OCI-LY1 (cell line): ENCODE data around the gene TPO.

ENCODE experiments used
- H2AFZ ChIP-seq: fragments of 200-600 bp; sonication (generic), shearing (Covaris generic); 2 replicates; pipeline ENCODE4 v1.6.0; 2014; ENCODE audit warnings: antibody characterized with exemption, mild to moderate bottlenecking, low read length
- H3F3A ChIP-seq: fragments of 200-600 bp; sonication (generic), shearing (Covaris generic); 2 replicates; pipeline ENCODE4 v1.6.0; 2014; ENCODE audit warnings: mild to moderate bottlenecking, antibody characterized with exemption, low read length, moderate library complexity; ENCODE audit not compliant: insufficient read depth
- H3K27ac ChIP-seq: fragments of 200-600 bp; sonication (generic); 2 replicates; pipeline ENCODE4 v1.5.1; 2014; ENCODE audit warnings: low read length, mixed run types, mild to moderate bottlenecking, low read depth; ENCODE audit not compliant: poor library complexity, severe bottlenecking
- H3K27me3 ChIP-seq: fragments of 200-600 bp; sonication (generic); 2 replicates; pipeline ENCODE4 v1.6.0; 2014; ENCODE audit warnings: antibody characterized with exemption, mild to moderate bottlenecking, low read length, moderate library complexity; ENCODE audit not compliant: insufficient read depth
- H3K36me3 ChIP-seq: fragments of 200-600 bp; sonication (generic); 2 replicates; pipeline ENCODE4 v1.6.1; 2014; ENCODE audit warnings: mild to moderate bottlenecking, antibody characterized with exemption, low read length, moderate library complexity, mixed read lengths; ENCODE audit not compliant: insufficient read depth
- H3K4me1 ChIP-seq: fragments of 200-600 bp; sonication (generic); 2 replicates; pipeline ENCODE4 v1.5.1; 2014; ENCODE audit warnings: mild to moderate bottlenecking, low read length, moderate library complexity; ENCODE audit not compliant: insufficient read depth, severe bottlenecking
- H3K4me2 ChIP-seq: fragments of 200-600 bp; sonication (generic), shearing (Covaris generic); 2 replicates; pipeline ENCODE4 v1.6.1; 2014; ENCODE audit warnings: low read length
- H3K4me3 ChIP-seq: fragments of 200-600 bp; sonication (generic); 2 replicates; pipeline ENCODE4 v1.5.1; 2014; ENCODE audit warnings: low read length, low read depth, mild to moderate bottlenecking, mixed read lengths; ENCODE audit not compliant: poor library complexity, severe bottlenecking
- H3K79me2 ChIP-seq: fragments of 200-600 bp; shearing (Covaris generic); 2 replicates; pipeline ENCODE4 v1.6.1; 2016; ENCODE audit warnings: mixed run types, low read length, mixed read lengths; ENCODE audit not compliant: insufficient read depth
- H3K9ac ChIP-seq: fragments of 200-600 bp; sonication (generic), shearing (Covaris generic); 2 replicates; pipeline ENCODE4 v1.6.1; 2014; ENCODE audit warnings: mild to moderate bottlenecking, low read length, mixed read lengths
- H3K9me2 ChIP-seq: fragments of 200-600 bp; sonication (generic), shearing (Covaris generic); 2 replicates; pipeline ENCODE4 v1.6.1; 2014; ENCODE audit warnings: low read depth, mild to moderate bottlenecking, low read length, mixed read lengths
- H3K9me3 ChIP-seq: fragments of 200-600 bp; shearing (Covaris generic); 2 replicates; pipeline ENCODE4 v1.6.1; 2014; ENCODE audit warnings: low read length, mixed read lengths
- H4K20me1 ChIP-seq: fragments of 200-600 bp; sonication (generic), shearing (Covaris generic); 2 replicates; pipeline ENCODE4 v1.6.0; 2016; ENCODE audit warnings: mild to moderate bottlenecking, low read length; ENCODE audit not compliant: insufficient read depth
- CTCF ChIP-seq: fragments of 200-600 bp; sonication (generic), shearing (Covaris generic); IDR thresholded peaks from 2 replicates; pipeline ENCODE4 v1.5.1; 2017; ENCODE audit warnings: mild to moderate bottlenecking, antibody characterized with exemption, low read length, moderate library complexity, mixed read lengths
- EZH2 ChIP-seq: fragments of 200-600 bp; sonication (generic), shearing (Covaris generic); IDR thresholded peaks from 2 replicates; pipeline ENCODE4 v1.8.0; 2017; ENCODE audit warnings: borderline replicate concordance, mixed run types, mild to moderate bottlenecking, antibody characterized with exemption, low read length, moderate library complexity, mixed read lengths

The TPO gene

DNA sequence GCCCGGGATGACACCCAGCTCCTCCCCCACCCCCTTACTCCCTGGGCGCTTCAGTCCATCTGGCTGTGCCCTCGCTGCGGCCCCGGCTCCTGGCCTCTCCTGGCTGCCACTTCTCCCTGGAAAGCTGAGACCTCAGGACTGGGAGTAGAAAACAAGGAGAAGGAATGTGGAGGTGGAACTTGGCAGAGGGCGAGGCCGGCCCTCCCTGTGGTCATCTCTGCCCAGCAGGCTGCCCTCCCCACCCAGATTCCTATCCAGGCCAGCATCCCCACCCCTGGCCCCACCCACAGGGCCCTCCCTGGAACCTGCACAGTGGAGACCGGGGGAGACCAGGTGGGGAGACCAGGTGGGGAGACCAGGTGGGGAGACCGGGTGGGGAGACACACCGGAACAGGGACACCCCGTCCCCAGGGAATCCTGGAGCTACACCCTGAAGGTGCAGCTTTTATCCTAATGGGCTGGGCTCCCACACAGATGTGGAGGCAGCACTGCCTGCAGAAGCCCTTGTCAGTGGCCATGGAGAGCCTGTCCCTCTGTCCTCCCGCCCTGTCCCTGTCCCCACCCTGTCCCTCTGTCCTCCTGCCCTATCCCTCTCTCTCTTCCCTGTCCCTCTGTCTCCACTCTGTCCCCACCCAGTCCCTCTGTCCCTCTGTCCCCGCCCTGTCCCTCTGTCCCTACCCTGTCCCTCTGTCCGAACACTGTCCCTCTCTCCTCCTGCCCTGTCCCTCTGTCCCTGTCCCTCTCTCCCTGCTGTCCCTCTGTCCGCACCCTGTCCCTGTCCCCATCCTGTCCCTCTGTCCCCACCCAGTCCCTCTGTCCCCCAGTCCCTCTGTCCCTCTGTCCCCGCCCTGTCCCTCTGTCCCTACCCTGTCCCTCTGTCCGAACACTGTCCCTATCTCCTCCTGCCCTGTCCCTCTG lies 173.9 kb downstream of the TPO start:
- H3K4me3 ChIP-seq = no peak overlapping the region
- TF ChIP-seq EZH2 (no peak), CTCF (no peak)
- no peak overlapping the region for H3K9ac ChIP-seq
- H3F3A ChIP-seq = no peaks in the 10 kb centered on the region
- no peaks in the 10 kb centered on the region for H3K36me3 ChIP-seq
- H3K27me3 ChIP-seq = no peaks in the 10 kb centered on the region
- no peaks in the 10 kb centered on the region for H3K4me1 ChIP-seq
- H3K4me2 ChIP-seq = no peak overlapping the region
- H2AFZ ChIP-seq = no peak overlapping the region
- H3K27ac ChIP-seq = no peak overlapping the region
- no peaks in the 10 kb centered on the region for H4K20me1 ChIP-seq
- H3K9me3 ChIP-seq = no peaks in the 10 kb centered on the region
- no peaks in the 10 kb centered on the region for H3K79me2 ChIP-seq
- no peaks in the 10 kb centered on the region for H3K9me2 ChIP-seq

DNA sequence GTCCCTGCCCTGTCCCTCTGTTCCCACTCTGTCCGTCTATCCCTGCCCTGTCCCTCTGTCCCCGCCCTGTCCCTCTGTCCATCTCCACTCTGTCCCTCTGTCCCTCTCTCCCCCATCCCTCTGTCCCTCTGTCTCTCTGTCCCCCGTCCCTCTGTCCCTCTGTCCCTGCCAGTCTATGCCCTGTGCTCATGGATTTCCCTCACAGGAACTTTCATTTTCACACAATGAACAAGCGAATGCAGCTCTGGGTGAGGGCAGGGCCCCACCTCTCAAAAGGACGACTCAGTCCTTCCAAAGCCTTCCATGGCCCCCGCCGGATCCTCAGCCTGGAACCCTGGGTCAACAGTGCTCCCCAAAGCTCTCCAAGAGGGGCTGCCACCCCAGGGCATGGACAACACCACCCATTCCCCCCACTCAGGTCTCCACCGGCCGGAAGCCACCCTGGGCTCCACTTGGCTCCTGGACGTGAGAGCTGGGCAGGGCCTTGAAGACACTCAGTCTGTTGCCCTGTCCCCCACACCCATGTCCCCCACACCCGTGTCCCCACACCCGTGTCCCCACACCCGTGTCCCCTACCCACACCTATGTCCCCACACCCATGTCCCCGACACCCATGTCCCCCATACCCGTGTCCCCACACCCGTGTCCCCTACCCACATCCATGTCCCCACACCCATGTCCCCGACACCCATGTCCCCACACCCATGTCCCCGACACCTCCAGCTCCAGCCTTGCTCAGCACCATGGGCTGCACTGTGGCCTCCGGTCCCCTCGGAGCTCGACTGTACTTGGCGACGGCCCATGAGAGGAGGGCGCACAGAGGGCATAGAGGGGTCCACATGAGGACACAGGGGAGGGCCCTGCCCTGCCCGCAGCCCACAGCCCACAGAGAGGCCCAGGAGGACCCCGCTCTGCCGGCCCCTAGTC lies 175.1 kb downstream of the TPO start:
- no peak overlapping the region for H3K4me3 ChIP-seq
- H3K9me3 ChIP-seq = no peaks in the 10 kb centered on the region
- H3K4me1 ChIP-seq = no peaks in the 10 kb centered on the region
- no peaks in the 10 kb centered on the region for H3K79me2 ChIP-seq
- H3K9me2 ChIP-seq = no peaks in the 10 kb centered on the region
- TF ChIP-seq CTCF (no peak), EZH2 (no peak)
- no peak overlapping the region for H2AFZ ChIP-seq
- H4K20me1 ChIP-seq = no peaks in the 10 kb centered on the region
- H3K9ac ChIP-seq = no peak overlapping the region
- H3K27ac ChIP-seq = no peak overlapping the region
- no peaks in the 10 kb centered on the region for H3K27me3 ChIP-seq
- H3F3A ChIP-seq = no peaks in the 10 kb centered on the region
- no peaks in the 10 kb centered on the region for H3K36me3 ChIP-seq
- H3K4me2 ChIP-seq = no peak overlapping the region

- H3K27ac ChIP-seq = no peak overlapping the region
- H3F3A ChIP-seq = no peaks in the 10 kb centered on the region
- no peaks in the 10 kb centered on the region for H3K9me2 ChIP-seq
- no peak overlapping the region for H2AFZ ChIP-seq
- no peaks in the 10 kb centered on the region for H3K9me3 ChIP-seq
- H3K4me3 ChIP-seq = no peak overlapping the region
- no peak overlapping the region for H3K4me2 ChIP-seq
- H3K27me3 ChIP-seq = no peaks in the 10 kb centered on the region
- H3K4me1 ChIP-seq = no peaks in the 10 kb centered on the region
- no peaks in the 10 kb centered on the region for H3K36me3 ChIP-seq
- TF ChIP-seq CTCF = 0 out of 2 replicates have a peak, but pooled peaks have one; percentile 21
- no peak for TF ChIP-seq EZH2
- no peaks in the 10 kb centered on the region for H4K20me1 ChIP-seq
- H3K9ac ChIP-seq = no peak overlapping the region
- no peaks in the 10 kb centered on the region for H3K79me2 ChIP-seq
These were observed 175.8 kb downstream of the TPO start for GRCh38 chr2:1588978-1589621.
